Body of pancreas (tissue), 4 donors: ENCODE measurements around the gene TOMM6. TPM values are rescaled to one million over a fixed set of nuclear protein-coding genes. Genes with fewer than 3 reads are reported as not detected.
"Not testable (repeated sequence)": the region's sequence is repeated elsewhere in the genome, so short reads cannot be mapped to it uniquely, and the experiment has no call there.

Source experiments
- ATAC-seq: fragments of 150-250 bp; one replicate; pipeline ENCODE4 v1.9.1; 2016
- DNase-seq, 4 donors: peaks; one replicate each; pipeline ENCODE4 v3.0.0-alpha.2; 2019
- H3K27ac ChIP-seq, 4 donors: fragments of 200-600 bp; sonication (generic); 1 replicate in 3 of 4; 2 replicates in 1 of 4; pipeline versions ENCODE4 v1.5.1 to v1.6.1; 2016 to 2019; ENCODE audit warnings: mild to moderate bottlenecking in 1 of 4, mixed read lengths in 1 of 4, moderate library complexity in 1 of 4
- H3K27me3 ChIP-seq, 2 donors: fragments of 200-600 bp; sonication (generic); one replicate each; pipeline ENCODE4 v1.6.0; 2016; ENCODE audit warnings: mild to moderate bottlenecking in 1 of 2
- H3K36me3 ChIP-seq, 2 donors: fragments of 200-600 bp; sonication (generic); replicated peaks in 1 of 2; 2 replicates each; pipeline ENCODE4 v1.5.1; 2016; ENCODE audit warnings: low read depth in 2 of 2; ENCODE audit not compliant: insufficient read depth in 1 of 2
- H3K4me1 ChIP-seq: fragments of 200-600 bp; sonication (generic); one replicate; pipeline ENCODE4 v1.6.0; 2016
- H3K4me3 ChIP-seq, 2 donors: fragments of 200-600 bp; sonication (generic); 1 replicate in 1 of 2; 2 replicates in 1 of 2; pipeline ENCODE4 v1.5.1; 2016 to 2019
- H3K9me3 ChIP-seq, 3 donors: fragments of 200-600 bp; sonication (generic); 1 replicate in 2 of 3; 2 replicates in 1 of 3; pipeline ENCODE4 v1.5.1; 2016
- CTCF ChIP-seq, 7 experiments: fragments of 450-650 bp in 4 of 7; fragments of 200-600 bp in 3 of 7; sonication (generic) in 3 of 7; IDR thresholded peaks; one replicate each; pipeline ENCODE4 v1.5.1; 2016 to 2019; ENCODE audit warnings: antibody characterized with exemption in 7 of 7
- POLR2A ChIP-seq, 3 donors: fragments of 450-650 bp; IDR thresholded peaks; one replicate each; pipeline ENCODE4 v1.6.1; 2016; ENCODE audit warnings: antibody characterized with exemption in 3 of 3, mild to moderate bottlenecking in 2 of 3
- WGBS, 2 donors: methylation state at CpG; one replicate each; pipeline ENCODE4 v1.1.5; 2017; 5-methylcytosine and 5-hydroxymethylcytosine counted together
- intact Hi-C: fragments of 100-400 bp; cut with DNase I; formaldehyde crosslinking; loops from one replicate; pipeline ENCODE4 v1.15.1; 2023
- total RNA-seq, 2 donors: library from RNA; depleted of rRNA; stranded (reverse); fragments of >200 nt; gene quantifications; one replicate each; pipeline ENCODE4 v1.1.0, GENCODE V29; 2016

TOMM6 gene
- total RNA-seq, 2 donors from 2014 or later = 83.5 to 127 TPM

GRCh38 chr6:41811095-41811494 lies 23.6 kb downstream of the TOMM6 start:
- WGBS, 2 donors = 93 to 99% methylated on average over 3 of the region's 3 CpGs
- no peaks in the 10 kb centered on the region for H3K36me3 ChIP-seq
- H3K9me3 ChIP-seq = no peaks in the 10 kb centered on the region
- no peak for TF ChIP-seq POLR2A (IDR thresholded peaks at IDR 0.05)
- no peak for TF ChIP-seq CTCF (IDR thresholded peaks at IDR 0.05)
- no peak for DNase-seq
- no peak overlapping the region for H3K4me3 ChIP-seq
- intact Hi-C loops = no loop called here
- no peaks in the 10 kb centered on the region for H3K27me3 ChIP-seq
- ATAC-seq = no peak
- no peaks in the 10 kb centered on the region for H3K4me1 ChIP-seq
- no peak overlapping the region for H3K27ac ChIP-seq

GRCh38 chr6:41811946-41812345 lies 24.5 kb downstream of the TOMM6 start:
- intact Hi-C loops = not testable (repeated sequence)

GRCh38 chr6:41813469-41813868 lies 26.0 kb downstream of the TOMM6 start:
- H3K27ac ChIP-seq = no peak overlapping the region
- H3K4me1 ChIP-seq = no peaks in the 10 kb centered on the region
- DNase-seq (no peak), ATAC-seq (no peak)
- TF ChIP-seq POLR2A (IDR thresholded peaks at IDR 0.05) (no peak), CTCF (IDR thresholded peaks at IDR 0.05) (no peak)
- WGBS, 2 donors = 79 to 94% methylated on average over 2 of the region's 2 CpGs
- intact Hi-C loops = no loop called here
- H3K27me3 ChIP-seq = no peaks in the 10 kb centered on the region
- no peaks in the 10 kb centered on the region for H3K36me3 ChIP-seq
- no peak overlapping the region for H3K4me3 ChIP-seq
- H3K9me3 ChIP-seq = no peaks in the 10 kb centered on the region

More at GRCh38 chr6:41811946-41812345, 24.5 kb downstream of the TOMM6 start:
- not testable (repeated sequence) for ATAC-seq, H3K27me3 ChIP-seq, DNase-seq, H3K9me3 ChIP-seq, H3K36me3 ChIP-seq, H3K27ac ChIP-seq, H3K4me1 ChIP-seq, H3K4me3 ChIP-seq
- 93 to 95% methylated on average over 13 of the region's 13 CpGs for WGBS, 2 donors

- WGBS, 2 donors = 77 to 78% methylated on average over 2 of the region's 2 CpGs
- Histone ChIP-seq H3K9me3 (no peaks in the 10 kb centered on the region), H3K36me3 (no peaks in the 10 kb centered on the region)
These were observed 26.5 kb downstream of the TOMM6 start for GRCh38 chr6:41813956-41814355.

GRCh38 chr6:41814629-41815028 lies 27.1 kb downstream of the TOMM6 start:
- intact Hi-C loops = no loop called here
- no peaks in the 10 kb centered on the region for H3K9me3 ChIP-seq
- no peak for TF ChIP-seq POLR2A (IDR thresholded peaks at IDR 0.05)
- TF ChIP-seq CTCF (IDR thresholded peaks at IDR 0.05) = no peak
- no peaks in the 10 kb centered on the region for H3K27me3 ChIP-seq
- H3K36me3 ChIP-seq = no peaks in the 10 kb centered on the region
- no peak for DNase-seq
- no peak overlapping the region for H3K4me3 ChIP-seq
- no peaks in the 10 kb centered on the region for H3K4me1 ChIP-seq
- 68 to 69% methylated on average over 4 of the region's 4 CpGs for WGBS, 2 donors
- H3K27ac ChIP-seq = no peak overlapping the region
- ATAC-seq = no peak

More at GRCh38 chr6:41813956-41814355, 26.5 kb downstream of the TOMM6 start:
- Histone ChIP-seq H3K4me3 (no peak overlapping the region), H3K4me1 (no peaks in the 10 kb centered on the region), H3K27me3 (no peaks in the 10 kb centered on the region), H3K27ac (no peak overlapping the region)
- no peak for TF ChIP-seq POLR2A (IDR thresholded peaks at IDR 0.05)
- no peak for TF ChIP-seq CTCF (IDR thresholded peaks at IDR 0.05)
- DNase-seq (no peak), ATAC-seq (no peak)
- intact Hi-C loops = no loop called here
